Stimulated activated CD4-positive, alpha-beta T cell treated with anti-CD3 and anti-CD28 coated beads, Interleukin-1b, Interleukin-23, amount 100 ng/mL, for 1 hour (primary cell): ENCODE measurements around the gene ZC3H8.
"Not testable (repeated sequence)": the region's sequence is repeated elsewhere in the genome, so short reads cannot be mapped to it uniquely, and the experiment has no call there.

Source experiments
- DNase-seq, 2 donors: peaks; one replicate each; pipeline ENCODE4 v3.0.0-alpha.2; 2020; ENCODE audit warnings: low read depth in 2 of 2

ZC3H8 gene

GRCh38 chr2:112254466-112255240, at the start of gene ZC3H8:
ZC3H8 (minus strand) TSS chr2:112255042; CDS start chr2:112254981, 61 bp downstream.
- DNase-seq, result peak; percentile 88 to 94

DNA sequence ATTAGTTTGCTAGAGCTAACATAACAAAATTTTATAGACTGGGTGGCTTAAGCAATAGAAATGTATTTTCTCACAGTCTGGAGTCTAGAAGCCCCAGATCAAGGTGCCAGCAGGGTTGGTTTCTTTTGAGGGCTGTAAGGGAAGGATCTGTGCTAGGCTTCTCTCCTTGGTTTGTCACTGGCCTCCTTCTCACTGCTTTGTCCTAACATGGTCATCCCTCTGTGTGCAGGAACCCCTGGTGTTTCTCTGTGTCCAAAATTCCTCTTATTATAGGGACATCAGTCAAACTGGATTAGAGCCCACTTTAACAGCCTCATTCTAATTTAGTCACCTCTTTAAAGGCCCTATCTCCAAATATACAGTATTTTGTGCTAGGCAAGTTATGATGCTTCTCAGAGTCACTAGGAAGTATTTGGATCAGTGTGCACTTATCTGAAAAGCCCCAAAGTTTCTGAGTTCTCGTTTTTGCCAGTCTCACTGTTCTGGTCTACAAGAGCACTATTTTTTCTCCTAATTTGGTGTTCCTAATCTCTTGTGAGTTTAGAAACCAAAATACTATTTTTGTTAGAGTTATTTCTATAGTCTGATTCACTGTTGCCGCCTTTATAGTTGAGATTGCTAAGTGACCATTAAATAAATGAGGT, 49.6 kb upstream of the ZC3H8 start:
- no peak for DNase-seq

- DNase-seq, result no peak
Observed at GRCh38 chr2:112301973-112302372, 47.1 kb upstream of the ZC3H8 start.

- no peak for DNase-seq
Observed at GRCh38 chr2:112301171-112301584, 46.3 kb upstream of the ZC3H8 start.

DNA sequence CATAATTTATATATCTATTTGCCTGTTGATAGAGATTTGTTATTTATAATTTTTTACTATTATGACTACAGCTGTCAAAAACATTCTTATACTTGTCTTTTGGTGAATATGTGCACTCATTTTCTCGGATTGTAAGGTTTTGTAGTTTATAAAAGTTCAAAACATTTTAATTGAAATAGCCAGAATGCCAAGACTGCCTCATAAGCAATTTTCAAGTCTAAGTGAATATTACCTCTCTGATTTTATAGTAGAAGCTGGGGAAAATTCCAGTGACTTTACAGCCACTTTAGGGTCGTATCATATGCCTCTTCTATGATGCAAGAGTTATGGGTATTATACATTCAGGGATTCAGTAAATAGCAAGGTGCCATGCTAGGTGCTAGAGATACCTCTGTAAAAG, 41.6 kb upstream of the ZC3H8 start:
- DNase-seq, result no peak

- DNase-seq, result no peak
Observed at GRCh38 chr2:112295407-112296078, 40.7 kb upstream of the ZC3H8 start.

GRCh38 chr2:112293636-112294401, 39.0 kb upstream of the ZC3H8 start:
- no peak for DNase-seq

DNA sequence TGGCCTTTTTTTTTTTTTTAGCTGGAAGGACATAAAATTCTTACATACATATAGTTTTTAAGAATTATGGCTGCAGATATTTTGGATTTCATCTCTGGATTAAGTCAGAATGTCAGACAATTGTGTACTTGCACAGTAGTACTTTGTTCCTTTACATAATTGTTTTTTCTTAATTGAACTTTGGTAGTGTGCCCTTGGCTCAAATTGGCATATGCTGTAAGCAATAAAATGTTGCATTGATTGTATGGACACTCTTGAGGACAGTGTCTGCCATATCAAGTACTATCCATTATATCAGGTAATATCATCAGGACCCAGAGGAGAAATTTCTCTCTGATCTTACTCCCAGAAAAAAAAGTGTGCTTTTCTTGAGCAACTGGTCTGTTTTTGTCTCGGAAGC, 35.8 kb upstream of the ZC3H8 start:
- no peak for DNase-seq

DNA sequence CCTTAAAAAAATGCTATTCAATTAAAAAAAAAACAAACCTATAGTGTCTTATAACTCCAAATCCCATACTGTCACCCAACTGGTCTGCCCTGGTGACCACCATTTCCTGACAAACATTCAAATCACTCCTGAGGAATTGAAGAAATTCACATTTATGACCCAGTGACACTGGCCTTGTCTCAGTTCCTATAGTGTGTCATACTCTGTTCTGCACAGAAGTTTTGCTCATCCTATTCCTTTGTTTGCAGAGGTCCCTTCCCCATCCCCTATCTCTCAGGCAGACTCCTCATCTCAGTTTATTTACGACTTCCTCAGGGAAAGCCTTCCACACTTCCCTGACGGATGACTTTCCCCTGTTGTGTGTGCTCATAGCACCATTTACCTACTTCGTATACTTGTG, 35.2 kb upstream of the ZC3H8 start:
- DNase-seq, result no peak

GRCh38 chr2:112283535-112283934, 28.7 kb upstream of the ZC3H8 start:
- not testable (repeated sequence) for DNase-seq

DNA sequence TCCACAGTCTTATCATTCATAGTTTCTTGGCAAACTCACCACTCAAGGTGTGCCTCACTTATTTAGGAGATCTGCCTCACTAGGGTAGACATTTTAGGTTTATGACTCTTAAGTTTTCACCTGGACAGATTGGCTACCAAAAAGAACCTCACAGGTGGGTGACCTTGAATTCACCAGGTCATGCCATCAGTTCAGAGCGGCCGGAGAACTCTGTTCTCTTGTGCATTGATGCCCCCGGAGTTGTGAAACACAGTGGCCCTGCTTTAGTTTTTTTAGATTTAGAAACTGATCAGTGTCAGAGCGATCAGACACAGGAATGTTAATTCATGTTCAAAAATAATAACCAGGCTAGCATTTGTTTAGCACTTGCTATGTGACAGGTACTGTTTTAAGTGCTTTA, 27.2 kb upstream of the ZC3H8 start:
- DNase-seq, result not testable (repeated sequence)

- DNase-seq, result no peak
Observed at GRCh38 chr2:112277596-112278220, 22.9 kb upstream of the ZC3H8 start.

DNA sequence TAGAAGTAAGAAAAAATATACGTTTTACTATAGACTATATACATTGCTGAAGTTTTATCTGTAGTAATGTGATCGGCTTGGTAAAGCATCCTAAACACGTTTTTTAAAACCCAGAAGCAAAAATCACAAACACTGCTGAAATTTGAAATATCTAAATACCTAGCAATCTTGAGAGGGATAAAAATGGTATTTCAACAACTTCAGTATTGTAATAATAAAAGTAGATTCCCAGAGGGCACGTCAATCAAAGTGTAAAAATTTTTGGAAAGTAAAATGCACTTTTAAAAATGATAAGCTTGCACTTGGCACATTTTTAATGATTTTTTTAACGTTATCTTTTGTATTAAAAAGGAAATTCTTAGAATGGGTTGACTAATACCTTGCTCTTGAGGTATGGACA, 22.1 kb upstream of the ZC3H8 start:
- no peak for DNase-seq

- peak; percentile 56 to 69 for DNase-seq
Observed at GRCh38 chr2:112275887-112276773, 21.3 kb upstream of the ZC3H8 start.

GRCh38 chr2:112275311-112275886, 20.6 kb upstream of the ZC3H8 start, which contains the start of gene ZC3H6:
ZC3H6 (plus strand) TSS chr2:112275597; CDS start chr2:112275995, 398 bp downstream.
- peak; percentile 99 to 100 for DNase-seq

GRCh38 chr2:112273349-112273748, 18.5 kb upstream of the ZC3H8 start:
- DNase-seq, result no peak

DNA sequence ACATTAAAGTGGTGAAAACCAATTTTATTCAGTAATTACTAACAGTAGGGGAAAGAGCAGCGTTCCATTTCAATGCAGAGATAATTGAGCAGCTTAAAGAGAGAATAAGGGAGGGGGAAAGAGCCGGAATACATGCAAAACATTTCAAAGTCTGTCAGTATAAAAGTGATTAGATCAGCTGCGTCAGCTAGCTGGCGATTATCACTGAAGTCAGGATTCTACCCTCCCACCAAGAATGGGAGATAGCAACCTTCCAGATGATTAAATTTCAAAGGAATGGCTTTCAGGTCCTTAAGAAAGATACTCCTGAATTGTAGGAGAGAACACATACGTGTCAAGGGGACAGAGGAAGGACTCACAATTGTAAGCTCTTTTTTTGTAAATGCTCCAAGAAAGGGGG, 17.8 kb upstream of the ZC3H8 start:
- no peak for DNase-seq

DNA sequence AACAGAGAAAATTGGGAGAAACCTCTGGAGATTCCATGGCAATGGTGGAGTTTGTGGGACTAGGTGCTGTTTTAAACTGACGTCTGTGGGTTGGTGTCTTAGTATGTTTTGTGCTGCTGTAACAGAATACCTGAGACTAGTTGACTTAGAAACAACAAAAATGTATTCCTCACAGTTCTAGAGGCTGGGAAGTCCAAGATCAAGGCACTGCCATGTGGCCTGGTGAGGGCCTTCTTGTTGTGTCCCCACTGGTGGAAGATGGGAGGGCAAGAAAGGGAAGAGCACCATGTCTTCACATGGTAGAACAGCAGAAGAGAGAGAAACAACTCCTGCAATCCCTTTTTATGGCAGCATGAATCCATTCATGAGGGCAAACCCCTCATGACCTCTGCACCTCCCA, 13.7 kb upstream of the ZC3H8 start:
- DNase-seq, result no peak

DNA sequence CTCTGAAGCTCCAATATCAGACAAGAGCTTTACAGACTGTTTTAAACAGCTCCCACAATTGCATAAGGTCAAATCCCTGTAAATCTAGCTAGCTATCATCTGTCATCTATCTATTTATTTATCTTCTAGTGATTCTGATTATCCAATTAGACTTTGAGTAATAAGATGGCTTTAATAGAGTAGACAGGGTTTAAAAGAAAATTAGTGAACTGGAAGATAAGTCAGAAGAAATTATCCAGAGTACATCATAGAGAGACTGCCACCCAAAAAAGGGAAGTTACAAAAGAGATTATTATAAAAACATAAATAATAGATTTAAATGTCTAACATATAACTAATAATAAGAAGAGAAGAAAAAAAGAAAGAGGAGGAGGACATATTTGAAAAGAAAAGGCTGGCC, 8.0 kb upstream of the ZC3H8 start:
- no peak for DNase-seq

- DNase-seq, result no peak
Observed at GRCh38 chr2:112260295-112260625, 5.4 kb upstream of the ZC3H8 start.
